GM19025 (cell line): Measurements from ENCODE around the gene CYP4Z1.
"Not testable (repeated sequence)": the region's sequence is repeated elsewhere in the genome, so short reads cannot be mapped to it uniquely, and the experiment has no call there.

Experiments used
- ATAC-seq: cut with Tn5 transposase; IDR thresholded peaks from one replicate; pipeline ENCODE4 v1.9.1; 2021; ENCODE audit warnings: mild to moderate bottlenecking, low read depth, moderate library complexity; ENCODE audit not compliant: unreplicated experiment

CYP4Z1 gene

DNA sequence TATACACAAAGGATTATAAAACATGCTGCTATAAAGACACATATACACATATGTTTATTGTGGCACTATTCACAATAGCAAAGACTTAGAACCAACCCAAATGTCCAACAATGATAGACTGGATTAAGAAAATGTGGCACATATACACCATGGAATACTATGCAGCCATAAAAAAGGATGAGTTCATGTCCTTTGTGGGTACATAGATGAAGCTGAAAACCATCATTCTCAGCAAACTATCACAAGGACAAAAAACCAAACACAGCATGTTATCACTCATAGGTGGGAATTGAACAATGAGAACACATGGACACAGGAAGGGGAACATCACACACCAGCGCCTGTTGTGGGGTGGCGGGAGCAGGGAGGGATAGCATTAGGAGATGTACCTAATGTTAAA lies 60.0 kb downstream of the CYP4Z1 start:
- ATAC-seq = not testable (repeated sequence)

- ATAC-seq = no peak
These were observed 61.2 kb downstream of the CYP4Z1 start for GRCh38 chr1:47128221-47128620.

- not testable (repeated sequence) for ATAC-seq
These were observed 61.8 kb downstream of the CYP4Z1 start for GRCh38 chr1:47128854-47129253.

- ATAC-seq = not testable (repeated sequence)
These were observed 62.6 kb downstream of the CYP4Z1 start for GRCh38 chr1:47129489-47130230.

DNA sequence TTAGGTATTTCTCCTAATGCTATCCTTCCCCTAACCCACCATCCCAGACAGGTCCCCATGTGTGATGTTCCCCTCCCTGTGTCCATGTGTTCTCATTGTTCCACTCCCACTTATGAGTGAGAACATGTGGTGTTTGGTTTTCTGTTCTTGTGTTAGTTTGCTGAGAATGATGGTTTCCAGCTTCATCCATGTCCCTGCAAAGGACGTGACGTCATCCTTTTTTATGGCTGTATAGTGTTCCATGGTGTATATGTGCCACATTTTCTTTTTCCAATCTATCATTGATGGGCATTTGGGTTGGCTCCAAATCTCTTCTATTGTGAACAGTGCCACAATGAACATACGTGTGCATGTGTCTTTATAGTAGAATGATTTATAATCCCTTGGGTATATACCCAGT lies 65.6 kb downstream of the CYP4Z1 start:
- not testable (repeated sequence) for ATAC-seq

DNA sequence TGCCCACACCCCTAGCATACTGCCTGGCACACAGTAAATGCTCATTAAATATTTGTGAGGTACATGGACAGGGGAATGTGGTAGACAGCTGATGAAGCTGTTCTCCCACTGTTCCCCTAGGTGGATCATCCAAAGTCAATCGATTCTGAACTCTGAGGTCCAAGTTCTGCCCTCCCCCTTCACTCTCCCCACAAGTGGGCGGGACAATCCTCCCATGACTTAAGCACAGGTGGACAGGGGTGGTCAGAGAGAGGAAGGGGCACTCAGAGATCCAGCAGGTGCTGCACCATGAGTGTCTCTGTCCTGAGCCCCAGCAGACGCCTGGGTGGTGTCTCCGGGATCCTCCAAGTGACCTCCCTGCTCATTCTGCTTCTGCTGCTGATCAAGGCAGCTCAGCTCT lies 70.2 kb downstream of the CYP4Z1 start, which contains the start of gene CYP4A22:
CYP4A22 (plus strand) TSS at position 244 of the 400 bp plus-strand sequence; CDS start at position 289, 45 bp downstream.
- ATAC-seq = no peak

- no peak for ATAC-seq
These were observed 71.0 kb downstream of the CYP4Z1 start for GRCh38 chr1:47137925-47138615.

DNA sequence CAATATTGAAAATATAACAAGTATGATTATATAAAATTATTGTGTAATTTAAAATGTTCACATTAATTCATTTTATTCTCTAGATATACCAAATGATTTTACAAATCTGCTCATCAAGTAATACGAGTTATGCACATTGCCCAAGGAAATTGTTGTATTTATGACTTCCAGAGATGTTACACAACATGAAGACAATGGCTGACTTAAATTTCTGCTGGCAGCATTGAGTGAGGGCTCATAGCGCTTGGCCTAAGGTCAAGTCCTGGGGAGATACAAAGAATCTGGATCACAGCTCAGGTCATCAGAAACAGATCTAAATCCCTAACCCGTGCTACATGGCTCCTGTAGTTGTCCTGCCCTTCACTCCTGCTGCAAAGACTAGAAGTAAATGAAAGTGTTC lies 73.3 kb downstream of the CYP4Z1 start:
- not testable (repeated sequence) for ATAC-seq

GRCh38 chr1:47143654-47144053 lies 76.6 kb downstream of the CYP4Z1 start:
- ATAC-seq = not testable (repeated sequence)

DNA sequence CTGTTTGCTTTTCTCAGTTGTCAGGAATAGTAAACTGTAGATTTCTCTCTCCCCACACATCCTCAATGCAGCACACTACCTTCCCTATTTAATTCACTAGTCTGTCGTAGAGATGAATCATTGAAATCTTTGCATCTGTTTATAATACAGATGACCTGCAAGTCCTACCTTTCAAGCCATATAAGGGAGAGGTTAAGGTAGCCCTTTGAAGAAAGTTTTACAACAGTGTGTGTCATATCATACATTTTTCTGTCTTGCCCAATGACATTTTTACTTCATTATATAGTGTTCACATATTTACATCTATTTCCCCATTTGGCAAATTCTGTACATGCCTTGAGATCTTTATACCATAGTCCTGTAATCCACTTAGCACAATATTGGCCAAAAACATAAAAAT lies 79.5 kb downstream of the CYP4Z1 start:
- ATAC-seq = not testable (repeated sequence)

DNA sequence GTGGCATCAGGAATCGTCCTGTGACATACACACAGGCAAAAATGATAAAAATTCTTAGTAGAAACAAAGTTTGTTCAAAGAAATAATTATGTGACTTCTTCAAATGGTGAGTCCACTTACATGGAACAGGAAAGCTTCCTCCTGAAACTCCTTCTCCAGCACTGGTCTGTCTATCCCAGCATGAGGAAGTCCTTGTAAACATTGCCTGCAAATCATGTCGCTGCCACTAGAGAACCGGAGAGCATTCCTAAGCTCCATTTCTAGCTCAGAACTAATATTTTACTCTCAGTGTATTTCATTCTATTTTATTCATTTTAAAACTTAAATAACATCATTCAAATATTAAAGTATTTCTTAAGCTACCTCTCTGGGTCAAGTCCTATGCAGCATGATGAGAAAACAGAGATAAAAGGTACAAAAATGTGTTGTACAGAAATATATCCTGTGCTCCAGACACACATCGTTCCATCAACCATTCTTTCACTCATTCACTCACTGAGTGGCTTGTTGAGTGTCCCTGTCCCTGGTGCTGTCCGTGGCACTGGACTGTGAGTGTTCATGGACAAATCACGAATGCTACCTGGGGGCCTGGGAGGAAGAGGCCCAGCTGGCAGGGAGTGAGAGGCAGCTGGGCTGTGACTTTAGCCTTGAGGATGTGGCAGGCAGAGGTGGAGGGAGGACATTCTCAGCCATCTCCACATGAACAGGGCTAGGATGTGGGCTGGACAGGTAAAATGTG lies 80.2 kb downstream of the CYP4Z1 start:
- ATAC-seq = no peak

DNA sequence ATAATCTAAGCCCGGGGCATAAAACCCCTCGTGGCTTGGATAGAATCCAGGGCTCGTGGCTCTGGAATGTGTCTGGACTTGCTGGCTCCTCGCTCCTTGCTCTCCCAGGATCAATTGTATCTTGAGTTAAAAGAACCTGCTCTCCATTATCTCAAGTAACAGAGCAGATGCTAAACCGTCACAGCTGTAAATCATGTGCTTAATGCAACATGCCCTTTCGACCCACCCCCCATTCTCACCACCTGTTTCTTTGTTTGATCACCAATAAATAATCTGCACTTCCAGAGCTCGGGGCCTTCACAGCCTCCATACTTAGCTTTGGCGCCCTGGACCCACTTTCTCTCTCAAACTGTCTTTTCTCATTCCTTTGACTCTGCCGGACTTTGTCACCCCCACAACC lies 82.1 kb downstream of the CYP4Z1 start:
- ATAC-seq = not testable (repeated sequence)

- not testable (repeated sequence) for ATAC-seq
These were observed 89.4 kb downstream of the CYP4Z1 start for GRCh38 chr1:47156457-47156856.

DNA sequence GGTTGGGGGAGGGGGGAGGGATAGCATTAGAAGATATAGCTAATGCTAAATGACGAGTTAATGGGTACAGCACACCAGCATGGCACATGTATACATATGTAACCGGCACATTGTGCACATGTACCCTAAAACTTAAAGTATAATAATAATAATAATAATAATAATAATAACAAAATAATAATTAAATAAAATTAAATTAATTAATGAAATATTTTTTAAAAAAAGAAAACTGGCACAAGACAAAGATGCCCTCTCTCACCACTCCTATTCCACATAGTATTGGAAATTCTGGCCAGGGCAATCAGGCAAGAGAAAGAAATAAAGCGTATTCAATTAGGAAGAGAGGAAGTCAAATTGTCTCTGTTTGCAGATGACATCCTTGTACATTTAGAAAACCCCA lies 90.9 kb downstream of the CYP4Z1 start:
- not testable (repeated sequence) for ATAC-seq

DNA sequence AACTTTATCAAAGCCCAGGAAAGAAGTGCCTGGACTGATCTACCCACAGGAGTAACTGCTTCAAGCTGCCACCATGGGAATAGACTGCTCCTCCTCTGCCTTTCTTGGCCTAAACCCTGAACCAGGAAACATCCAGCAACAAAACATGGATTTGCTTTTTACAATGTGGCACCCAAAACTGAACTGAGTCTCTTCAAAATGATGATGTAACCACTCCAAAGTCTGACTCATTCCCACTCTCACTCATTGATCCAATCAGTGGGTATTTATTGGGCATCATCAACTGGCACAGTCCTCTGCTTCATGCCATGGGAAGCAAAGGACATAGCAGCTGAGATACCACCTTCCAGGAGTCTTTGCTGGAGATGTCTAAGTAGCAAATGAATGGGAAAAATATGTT lies 93.7 kb downstream of the CYP4Z1 start:
- no peak for ATAC-seq

DNA sequence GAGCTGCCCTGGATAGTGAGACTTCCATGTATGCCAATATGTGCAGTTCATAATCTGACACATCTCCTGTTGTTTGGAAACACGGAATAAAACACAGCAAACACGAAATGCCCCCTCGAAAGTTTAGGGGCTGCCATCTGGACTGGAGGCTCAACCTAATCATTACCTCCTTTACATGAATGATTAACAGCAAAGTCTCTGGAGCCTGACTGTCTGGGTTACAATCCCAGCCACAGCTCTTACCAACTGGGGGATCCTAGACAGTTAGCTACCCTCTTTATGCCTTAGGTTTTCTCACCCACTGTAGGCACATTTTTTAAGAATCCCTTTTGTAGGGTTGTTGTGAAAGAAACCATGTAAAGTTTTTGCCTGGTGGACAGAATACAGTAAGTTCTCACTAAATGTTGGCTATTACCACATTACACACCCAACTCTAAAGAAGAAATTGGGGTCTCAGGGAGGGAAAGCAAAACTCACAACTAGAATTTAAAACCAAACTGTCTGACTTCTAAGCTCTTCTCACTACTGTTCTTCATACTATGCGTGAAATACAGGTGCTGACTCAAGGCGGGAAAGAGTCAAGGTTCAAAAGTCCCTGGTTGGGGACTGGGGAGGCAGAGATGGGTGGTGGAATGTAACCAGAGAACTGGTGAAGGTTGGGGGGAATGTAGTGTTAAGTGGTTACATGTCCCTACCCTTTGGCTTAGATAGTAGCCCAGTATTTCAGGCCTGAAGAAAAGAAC lies 94.4 kb downstream of the CYP4Z1 start:
- ATAC-seq = no peak

DNA sequence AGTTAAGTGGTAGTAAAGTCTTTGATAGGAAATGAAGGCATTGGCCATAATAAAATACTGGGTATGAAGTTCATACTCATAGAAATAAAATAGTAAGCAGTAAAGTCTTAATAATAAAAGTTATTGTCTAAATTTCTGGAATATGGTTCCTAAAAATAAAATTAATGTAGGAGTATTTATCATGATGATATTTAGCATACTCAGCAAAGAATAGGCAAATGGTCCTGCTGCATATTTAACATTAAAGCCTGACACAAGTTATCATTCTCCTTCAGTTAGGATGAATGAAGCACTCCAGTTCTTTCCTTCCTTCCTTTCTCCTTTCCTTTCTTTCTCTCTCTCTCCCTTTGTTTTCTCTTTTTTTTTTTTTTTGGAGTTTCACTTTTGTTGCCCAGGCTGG lies 97.5 kb downstream of the CYP4Z1 start:
- ATAC-seq = no peak
